H1 (cell line): ENCODE data around the gene PXN. TPM values are rescaled to one million over a fixed set of nuclear protein-coding genes. Genes with fewer than 3 reads are reported as not detected.

Experiments
- CTCF ChIA-PET: fragments of 300-600 bp; sonication (Branson Sonifier 250); formaldehyde crosslinking; loops from one replicate; lab custom pipeline; 2021; ENCODE audit not compliant: partially characterized antibody; lab: Charles Lee
- POLR2A ChIA-PET: fragments of 300-600 bp; sonication (Branson Sonifier 250); formaldehyde crosslinking; loops from one replicate; lab custom pipeline; 2021; ENCODE audit warnings: inconsistent platforms; ENCODE audit not compliant: partially characterized antibody; lab: Charles Lee
- DNase-seq, 2 experiments: peaks; one replicate each; pipeline versions ENCODE4 v3.0.0 to v3.0.0-alpha.2; 2010 to 2022; ENCODE audit warnings: low spot score in 2 of 2, low read depth in 1 of 2, mixed read lengths in 1 of 2
- FAIRE-seq: peaks from 2 replicates; lab custom pipeline; 2011; peaks lifted over from hg19 to GRCh38; lab: Jason Lieb, UNC
- H2AFZ ChIP-seq: 2 replicates; pipeline ENCODE4 v1.8.1; 2012; ENCODE audit warnings: low read length, inconsistent platforms
- H2AK5ac ChIP-seq: 2 replicates; pipeline ENCODE4 v1.6.1; 2013; ENCODE audit warnings: low read depth, low read length
- H2BK120ac ChIP-seq: replicated peaks from 2 replicates; pipeline ENCODE3; 2013; ENCODE audit warnings: low read depth, low read length, inconsistent platforms
- H2BK12ac ChIP-seq: 2 replicates; pipeline ENCODE4 v1.6.1; 2013; ENCODE audit warnings: low read depth, low read length
- H2BK15ac ChIP-seq: 2 replicates; pipeline ENCODE4 v1.6.1; 2013; ENCODE audit warnings: low read length
- H2BK20ac ChIP-seq: 2 replicates; pipeline ENCODE4 v1.6.1; 2013; ENCODE audit warnings: low read length
- H2BK5ac ChIP-seq: 2 replicates; pipeline ENCODE4 v1.6.1; 2013; ENCODE audit warnings: low read depth, low read length
- H3K14ac ChIP-seq: 2 replicates; pipeline ENCODE4 v1.6.1; 2013; ENCODE audit warnings: inconsistent platforms; ENCODE audit not compliant: insufficient read length
- H3K18ac ChIP-seq: 2 replicates; pipeline ENCODE4 v1.6.1; 2013; ENCODE audit warnings: low read length; ENCODE audit errors: extremely low read depth
- H3K23ac ChIP-seq: 2 replicates; pipeline ENCODE4 v1.6.1; 2013; ENCODE audit warnings: inconsistent platforms; ENCODE audit not compliant: insufficient read length
- H3K23me2 ChIP-seq: 2 replicates; pipeline ENCODE4 v1.6.1; 2013; ENCODE audit warnings: low read depth, low read length
- H3K27ac ChIP-seq: 2 replicates; pipeline ENCODE4 v1.6.1; 2011; ENCODE audit warnings: low read depth, low read length, inconsistent platforms
- H3K27me3 ChIP-seq, 4 experiments: replicated peaks in 1 of 4; 1 replicate in 1 of 4; 2 replicates in 3 of 4; pipeline versions ENCODE4 v1.6.1 to v1.8.1; 2011 to 2013; ENCODE audit warnings: low read length in 3 of 4, mild to moderate bottlenecking in 3 of 4, inconsistent platforms in 2 of 4, mixed read lengths in 2 of 4, moderate library complexity in 1 of 4; ENCODE audit not compliant: control insufficient read depth in 3 of 4, insufficient read depth in 3 of 4; ENCODE audit errors: extremely low read depth in 1 of 4
- H3K36me3 ChIP-seq, 4 experiments: 2 replicates each; pipeline versions ENCODE4 v1.6.1 to v1.8.1; 2011 to 2013; ENCODE audit warnings: mild to moderate bottlenecking in 4 of 4, low read length in 3 of 4, moderate library complexity in 2 of 4, control low read depth in 1 of 4, inconsistent platforms in 1 of 4; ENCODE audit not compliant: insufficient read depth in 4 of 4, control insufficient read depth in 2 of 4
- H3K4ac ChIP-seq: replicated peaks from 2 replicates; pipeline ENCODE3; 2013; ENCODE audit warnings: low read length, low read depth, mixed read lengths, inconsistent platforms; ENCODE audit not compliant: insufficient read length
- H3K4me1 ChIP-seq, 4 experiments: replicated peaks in 1 of 4; 1 replicate in 1 of 4; 2 replicates in 3 of 4; pipeline versions ENCODE4 v1.6.1 to v1.8.1; 2011 to 2013; ENCODE audit warnings: low read length in 3 of 4, inconsistent platforms in 2 of 4, mixed read lengths in 1 of 4; ENCODE audit not compliant: insufficient read depth in 4 of 4, control insufficient read depth in 3 of 4
- H3K4me2 ChIP-seq, 2 experiments: 2 replicates each; pipeline versions ENCODE4 v1.6.1 to v1.8.1; 2011 to 2013; ENCODE audit warnings: low read depth in 2 of 2, low read length in 2 of 2, control low read depth in 1 of 2, inconsistent platforms in 1 of 2, mild to moderate bottlenecking in 1 of 2; ENCODE audit not compliant: insufficient read depth in 1 of 2
- H3K4me3 ChIP-seq, 4 experiments: fragments of 200-600, 300-600 bp in 1 of 4; sonication (generic), shearing (Covaris generic), sonication (Bioruptor Twin) in 1 of 4; 2 replicates each; pipeline versions ENCODE4 v1.5.1 to v1.8.1; 2011 to 2016; ENCODE audit warnings: low read length in 4 of 4, low read depth in 3 of 4, control low read depth in 2 of 4, inconsistent platforms in 2 of 4, mild to moderate bottlenecking in 2 of 4, mixed read lengths in 1 of 4, moderate library complexity in 1 of 4; ENCODE audit not compliant: insufficient read depth in 2 of 4; ENCODE audit errors: extremely low read depth in 1 of 4
- H3K56ac ChIP-seq: replicated peaks from 2 replicates; pipeline ENCODE3; 2013; ENCODE audit warnings: low read depth, mild to moderate bottlenecking, mixed read lengths, low read length, inconsistent platforms; ENCODE audit not compliant: insufficient read length
- H3K79me1 ChIP-seq: 2 replicates; pipeline ENCODE4 v1.6.1; 2013; ENCODE audit warnings: low read depth, low read length, control low read depth
- H3K79me2 ChIP-seq, 2 experiments: 2 replicates each; pipeline versions ENCODE4 v1.6.1 to v1.8.1; 2012 to 2013; ENCODE audit warnings: low read length in 2 of 2, mild to moderate bottlenecking in 2 of 2, inconsistent platforms in 1 of 2; ENCODE audit not compliant: insufficient read depth in 2 of 2, control insufficient read depth in 1 of 2
- H3K9ac ChIP-seq, 4 experiments: replicated peaks in 1 of 4; 1 replicate in 1 of 4; 2 replicates in 3 of 4; pipeline versions ENCODE4 v1.6.1 to v1.8.1; 2011 to 2013; ENCODE audit warnings: low read depth in 3 of 4, low read length in 3 of 4, control low read depth in 2 of 4, mild to moderate bottlenecking in 2 of 4, moderate library complexity in 2 of 4, inconsistent platforms in 1 of 4; ENCODE audit errors: extremely low read depth in 1 of 4
- H3K9me3 ChIP-seq, 2 experiments: 2 replicates each; pipeline versions ENCODE4 v1.6.1 to v1.8.1; 2012 to 2013; ENCODE audit warnings: mild to moderate bottlenecking in 2 of 2, moderate library complexity in 2 of 2, control low read depth in 1 of 2, inconsistent platforms in 1 of 2, low read depth in 1 of 2, low read length in 1 of 2, mixed read lengths in 1 of 2; ENCODE audit not compliant: insufficient read depth in 2 of 2
- H4K20me1 ChIP-seq, 2 experiments: replicated peaks in 1 of 2; 2 replicates each; pipeline versions ENCODE3 to v1.8.1; 2011 to 2013; ENCODE audit warnings: inconsistent platforms in 2 of 2, low read length in 2 of 2, mild to moderate bottlenecking in 1 of 2; ENCODE audit not compliant: insufficient read depth in 2 of 2, control insufficient read depth in 1 of 2
- H4K5ac ChIP-seq: 2 replicates; pipeline ENCODE4 v1.6.1; 2013; ENCODE audit warnings: low read length, low read depth, mixed read lengths, inconsistent platforms; ENCODE audit not compliant: insufficient read length
- H4K8ac ChIP-seq: 2 replicates; pipeline ENCODE4 v1.8.0; 2013; ENCODE audit warnings: mild to moderate bottlenecking, moderate library complexity, low read length, inconsistent platforms; ENCODE audit not compliant: insufficient read depth; ENCODE audit errors: extremely low read depth
- H4K91ac ChIP-seq: replicated peaks from 2 replicates; pipeline ENCODE3; 2013; ENCODE audit warnings: low read length, mixed read lengths, inconsistent platforms; ENCODE audit not compliant: insufficient read length
- CTCF ChIP-seq, 3 experiments: IDR thresholded peaks; 1 replicate in 2 of 3; 2 replicates in 1 of 3; pipeline versions ENCODE4 v1.5.1 to v1.6.1; 2011; ENCODE audit warnings: low read length in 3 of 3, mild to moderate bottlenecking in 3 of 3, inconsistent platforms in 2 of 3, low read depth in 1 of 3, moderate library complexity in 1 of 3; ENCODE audit not compliant: insufficient read depth in 1 of 3; ENCODE audit errors: control extremely low read depth in 1 of 3
- SRF ChIP-seq: IDR thresholded peaks from 2 replicates; pipeline ENCODE4 v1.6.1; 2011; ENCODE audit warnings: mild to moderate bottlenecking, low read depth, low read length, moderate library complexity
- TAF1 ChIP-seq: IDR thresholded peaks from 2 replicates; pipeline ENCODE4 v1.6.1; 2011; ENCODE audit warnings: mild to moderate bottlenecking, low read depth, low read length
- WGBS, 2 experiments: shearing (Covaris generic) in 1 of 2; methylation state at CpG; one replicate each; pipeline versions ENCODE4 v1.1.6 to v1.1.7; 2013 to 2015; ENCODE audit warnings: low lambda C conversion rate in 2 of 2, mixed read lengths in 2 of 2, inconsistent platforms in 1 of 2, low coverage in 1 of 2, missing lambda C conversion rate in 1 of 2; ENCODE audit not compliant: insufficient replicate concordance in 2 of 2, insufficient coverage in 1 of 2, insufficient read length in 1 of 2; ENCODE audit errors: extremely low coverage in 1 of 2, missing lambda C conversion rate in 1 of 2; 5-methylcytosine and 5-hydroxymethylcytosine counted together
- polyA plus RNA-seq, 7 experiments: library from polyadenylated mRNA; depleted of rRNA in 3 of 7; stranded (reverse) in 5 of 7; unstranded in 2 of 7; fragments of >200 nt in 5 of 7; fragments of 200-250 nt in 2 of 7; gene quantifications; 1 replicate in 5 of 7; 2 replicates in 1 of 7; 4 replicates in 1 of 7; pipeline versions ENCODE4 v1.2.1 to v1.2.3, GENCODE V29; 2011 to 2013; ENCODE audit warnings: missing spikeins in 2 of 7, mixed read lengths in 2 of 7
- total RNA-seq: library from RNA; stranded (reverse); fragmentation: NEBNext Ultra II Directional; extraction: Animal tissue kit (Norgen Biotek cat#: 25700); gene quantifications from 2 replicates; pipeline ENCODE4 v1.2.1, GENCODE V29; 2021

Gene PXN
- total and polyA plus RNA-seq, 2 of the 8 experiments (the other 6 are each of a cell fraction or from before 2014, with no cell fraction given) = 51.0 to 105 TPM

- Histone ChIP-seq H3K4ac (no peak overlapping the region), H4K20me1 (no peaks in the 10 kb centered on the region), H3K4me1 (peaks cover 0 to 2% (median 0%) of the 10 kb centered on the region in 4 experiments; a peak in 1 of 7 replicates), H3K27ac (no peak overlapping the region), H2AFZ (no peak overlapping the region), H2BK20ac (no peak overlapping the region), H2BK5ac (no peak overlapping the region), H2AK5ac (no peak overlapping the region), H3K56ac (no peak overlapping the region), H2BK15ac (no peak overlapping the region), H3K4me2 (no peak overlapping the region), H4K5ac (no peak overlapping the region), H3K27me3 (no peaks in the 10 kb centered on the region), H3K23ac (no peak overlapping the region), H3K23me2 (no peaks in the 10 kb centered on the region; the same call in 1 of the 2 replicates), H3K9ac (no peak overlapping the region), H3K4me3 (no peak overlapping the region), H3K18ac (no peak overlapping the region), H2BK12ac (no peak overlapping the region), H4K91ac (no peak overlapping the region), H3K79me1 (no peaks in the 10 kb centered on the region), H3K14ac (no peak overlapping the region), H3K36me3 (no peaks in the 10 kb centered on the region), H3K79me2 (no peaks in the 10 kb centered on the region), H3K9me3 (peaks cover 8 to 13% of the 10 kb centered on the region in 2 experiments; a peak in 3 of 4 replicates), H2BK120ac (no peak overlapping the region), H4K8ac (no peak overlapping the region)
- 95% methylated on average over 46 of the region's 57 CpGs; no CpG with 5 or more reads in 1 of the 2 experiments for WGBS, 2 experiments
- DNase-seq (no peak), FAIRE-seq (no peak)
- CTCF ChIA-PET = no interaction called here
- POLR2A ChIA-PET = interaction anchor here (6.4 to 67.0 kb wide), 2 partner anchors 13 to 50 kb away, joined by 133 to 4270 read pairs; partner anchors contain the start of genes GCN1, PXN, RNU4-1 and RNU4-2
- TF ChIP-seq CTCF (IDR thresholded peaks at IDR 0.05; ENCODE audit: control extremely low read depth in 1 of 3, insufficient read depth in 1 of 3, low read depth in 1 of 3, low read length in 3 of 3) = no peak
- TF ChIP-seq SRF = no peak
- TF ChIP-seq TAF1 = no peak
Measured at GRCh38 chr12:120278137-120279069, 12.9 kb upstream of the PXN start.
